Endodermal cell (in vitro differentiated cells): ENCODE data around the gene EMC10. TPM values are rescaled to one million over a fixed set of nuclear protein-coding genes. Genes with fewer than 3 reads are reported as not detected.
"Not testable (repeated sequence)": the region's sequence is repeated elsewhere in the genome, so short reads cannot be mapped to it uniquely, and the experiment has no call there.

Source experiments
- DNase-seq: peaks from one replicate; pipeline ENCODE4 v3.0.0-alpha.2; 2017
- H3K27ac ChIP-seq: 2 replicates; pipeline ENCODE4 v1.5.1; 2013; ENCODE audit warnings: mild to moderate bottlenecking, low read depth, low read length, moderate library complexity
- H3K27me3 ChIP-seq: 2 replicates; pipeline ENCODE4 v1.6.1; 2013; ENCODE audit warnings: mild to moderate bottlenecking, low read length, moderate library complexity; ENCODE audit not compliant: insufficient read depth, control insufficient read depth, poor library complexity, severe bottlenecking
- H3K36me3 ChIP-seq: 2 replicates; pipeline ENCODE4 v1.7.0; 2013; ENCODE audit warnings: mild to moderate bottlenecking, low read length, moderate library complexity; ENCODE audit not compliant: control insufficient read depth, insufficient read depth
- H3K4me1 ChIP-seq: one replicate; pipeline ENCODE4 v1.7.0; 2013; ENCODE audit warnings: low read length; ENCODE audit not compliant: control insufficient read depth, insufficient read depth
- H3K4me3 ChIP-seq: 2 replicates; pipeline ENCODE4 v1.5.1; 2013; ENCODE audit warnings: mild to moderate bottlenecking, low read length, moderate library complexity
- H3K9ac ChIP-seq: 2 replicates; pipeline ENCODE4 v1.6.1; 2013; ENCODE audit warnings: mild to moderate bottlenecking, low read length, moderate library complexity; ENCODE audit not compliant: poor library complexity, severe bottlenecking; ENCODE audit errors: extremely low read depth
- H3K9me3 ChIP-seq: 2 replicates; pipeline ENCODE4 v1.6.1; 2013; ENCODE audit warnings: mild to moderate bottlenecking, low read length, moderate library complexity; ENCODE audit not compliant: control insufficient read depth
- H3K27ac Mint-ChIP-seq: 2 replicates; pipeline ENCODE4 v1.8.0; 2020; ENCODE audit warnings: mixed read lengths
- H3K27me3 Mint-ChIP-seq: 2 replicates; pipeline ENCODE4 v1.8.0; 2021; ENCODE audit warnings: mild to moderate bottlenecking, mixed read lengths; ENCODE audit not compliant: insufficient read depth
- H3K36me3 Mint-ChIP-seq: 2 replicates; pipeline ENCODE4 v1.8.0; 2020; ENCODE audit warnings: low read depth, mixed read lengths
- H3K4me1 Mint-ChIP-seq: 2 replicates; pipeline ENCODE4 v1.8.0; 2020; ENCODE audit warnings: mixed read lengths
- H3K4me3 Mint-ChIP-seq: 2 replicates; pipeline ENCODE4 v1.8.0; 2020; ENCODE audit warnings: mild to moderate bottlenecking, moderate library complexity, mixed read lengths
- H3K9me3 Mint-ChIP-seq: 2 replicates; pipeline ENCODE4 v1.8.0; 2020; ENCODE audit warnings: mild to moderate bottlenecking, mixed read lengths
- WGBS, 2 experiments: methylation state at CpG; one replicate each; pipeline versions ENCODE4 v1.1.5 to v1.1.7; 2013; ENCODE audit warnings: missing lambda C conversion rate in 2 of 2, mixed read lengths in 1 of 2; ENCODE audit not compliant: insufficient coverage in 1 of 2, insufficient read length in 1 of 2; 5-methylcytosine and 5-hydroxymethylcytosine counted together
- total RNA-seq, 2 donors: library from RNA; stranded (reverse); fragmentation: NEBNext Ultra II Directional in 1 of 2; extraction: Animal tissue kit (Norgen Biotek cat#: 25700) in 1 of 2; gene quantifications; 2 replicates in 1 of 2; 3 replicates in 1 of 2; pipeline ENCODE4 v1.2.1, GENCODE V29; 2021
- TF ChIP-seq, protein P1 (sequence below): fragments of 200-600 bp; sonication (generic); conservative IDR thresholded peaks from 2 replicates; pipeline ENCODE4 v1.5.0; 2021; ENCODE audit warnings: antibody characterized with exemption, mild to moderate bottlenecking

EMC10 gene
- total RNA-seq, 2 donors from 2014 or later, result 119 to 123 TPM

DNA sequence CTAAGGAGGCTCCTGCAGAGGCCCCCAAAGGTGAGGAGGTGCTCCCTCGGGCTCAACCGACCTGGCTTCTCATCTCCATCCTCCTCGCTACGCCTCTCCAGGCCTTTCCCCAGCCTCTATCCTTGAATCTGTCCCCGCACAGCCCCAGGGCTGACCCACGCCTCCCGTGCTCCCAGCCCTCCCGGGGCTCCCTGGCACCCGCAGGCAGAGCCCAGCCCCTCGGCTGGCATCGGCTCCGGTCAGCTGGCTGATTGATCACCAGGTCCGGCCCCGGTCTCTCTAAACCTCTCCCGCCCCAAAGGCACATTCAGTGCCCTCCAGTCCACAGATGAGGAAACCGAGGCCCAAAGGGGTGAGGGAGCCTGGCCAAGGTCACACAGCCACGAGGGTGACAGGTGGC, 41.1 kb upstream of the EMC10 start:
- TF ChIP-seq, protein P1, sequence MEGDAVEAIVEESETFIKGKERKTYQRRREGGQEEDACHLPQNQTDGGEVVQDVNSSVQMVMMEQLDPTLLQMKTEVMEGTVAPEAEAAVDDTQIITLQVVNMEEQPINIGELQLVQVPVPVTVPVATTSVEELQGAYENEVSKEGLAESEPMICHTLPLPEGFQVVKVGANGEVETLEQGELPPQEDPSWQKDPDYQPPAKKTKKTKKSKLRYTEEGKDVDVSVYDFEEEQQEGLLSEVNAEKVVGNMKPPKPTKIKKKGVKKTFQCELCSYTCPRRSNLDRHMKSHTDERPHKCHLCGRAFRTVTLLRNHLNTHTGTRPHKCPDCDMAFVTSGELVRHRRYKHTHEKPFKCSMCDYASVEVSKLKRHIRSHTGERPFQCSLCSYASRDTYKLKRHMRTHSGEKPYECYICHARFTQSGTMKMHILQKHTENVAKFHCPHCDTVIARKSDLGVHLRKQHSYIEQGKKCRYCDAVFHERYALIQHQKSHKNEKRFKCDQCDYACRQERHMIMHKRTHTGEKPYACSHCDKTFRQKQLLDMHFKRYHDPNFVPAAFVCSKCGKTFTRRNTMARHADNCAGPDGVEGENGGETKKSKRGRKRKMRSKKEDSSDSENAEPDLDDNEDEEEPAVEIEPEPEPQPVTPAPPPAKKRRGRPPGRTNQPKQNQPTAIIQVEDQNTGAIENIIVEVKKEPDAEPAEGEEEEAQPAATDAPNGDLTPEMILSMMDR, result no peak
- H3K36me3 ChIP-seq, result no peaks in the 10 kb centered on the region
- no peak overlapping the region for H3K4me3 ChIP-seq
- H3K9ac ChIP-seq, result no peak overlapping the region
- H3K27me3 ChIP-seq, result no peaks in the 10 kb centered on the region
- Mint-ChIP-seq H3K27me3 (peaks cover 45% of the 10 kb centered on the region), H3K4me1 (peaks cover 8% of the 10 kb centered on the region), H3K36me3 (no peaks in the 10 kb centered on the region), H3K9me3 (no peaks in the 10 kb centered on the region), H3K27ac (no peak overlapping the region), H3K4me3 (no peak overlapping the region)
- peak; percentile 34 for DNase-seq
- H3K27ac ChIP-seq, result no peak overlapping the region
- H3K9me3 ChIP-seq, result no peaks in the 10 kb centered on the region
- 92 to 95% methylated on average over 7 to 17 of the region's 17 CpGs for WGBS, 2 experiments
- no peaks in the 10 kb centered on the region for H3K4me1 ChIP-seq

DNA sequence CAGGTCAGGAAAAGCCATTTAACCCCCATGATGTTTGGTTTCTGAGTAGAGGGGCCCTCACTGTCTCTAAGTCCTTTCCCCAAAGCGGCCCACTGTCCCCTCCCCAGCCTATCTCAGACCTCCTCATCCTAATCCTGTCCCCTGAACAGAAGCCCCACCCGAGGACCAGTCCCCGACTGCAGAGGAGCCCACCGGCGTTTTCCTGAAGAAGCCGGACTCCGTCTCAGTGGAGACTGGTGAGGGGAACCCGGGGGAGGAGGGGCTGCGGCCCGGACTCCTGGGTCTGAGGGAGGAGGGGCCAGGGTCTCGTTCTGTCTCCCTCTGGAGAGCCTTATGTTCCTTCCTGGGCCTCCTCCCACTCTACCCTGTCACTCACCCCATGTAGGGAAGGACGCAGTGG, 40.7 kb upstream of the EMC10 start:
- H3K27me3 Mint-ChIP-seq, result peaks cover 41% of the 10 kb centered on the region
- no peak overlapping the region for H3K27ac Mint-ChIP-seq
- Histone ChIP-seq H3K4me1 (no peaks in the 10 kb centered on the region), H3K36me3 (no peaks in the 10 kb centered on the region), H3K27ac (no peak overlapping the region), H3K4me3 (no peak overlapping the region), H3K9ac (no peak overlapping the region), H3K27me3 (no peaks in the 10 kb centered on the region), H3K9me3 (no peaks in the 10 kb centered on the region)
- TF ChIP-seq, protein P1, result no peak
- H3K36me3 Mint-ChIP-seq, result no peaks in the 10 kb centered on the region
- 87 to 91% methylated on average over 5 to 12 of the region's 12 CpGs for WGBS, 2 experiments
- peaks cover 8% of the 10 kb centered on the region for H3K4me1 Mint-ChIP-seq
- H3K9me3 Mint-ChIP-seq, result no peaks in the 10 kb centered on the region
- DNase-seq, result peak; percentile 32
- H3K4me3 Mint-ChIP-seq, result no peak overlapping the region

DNA sequence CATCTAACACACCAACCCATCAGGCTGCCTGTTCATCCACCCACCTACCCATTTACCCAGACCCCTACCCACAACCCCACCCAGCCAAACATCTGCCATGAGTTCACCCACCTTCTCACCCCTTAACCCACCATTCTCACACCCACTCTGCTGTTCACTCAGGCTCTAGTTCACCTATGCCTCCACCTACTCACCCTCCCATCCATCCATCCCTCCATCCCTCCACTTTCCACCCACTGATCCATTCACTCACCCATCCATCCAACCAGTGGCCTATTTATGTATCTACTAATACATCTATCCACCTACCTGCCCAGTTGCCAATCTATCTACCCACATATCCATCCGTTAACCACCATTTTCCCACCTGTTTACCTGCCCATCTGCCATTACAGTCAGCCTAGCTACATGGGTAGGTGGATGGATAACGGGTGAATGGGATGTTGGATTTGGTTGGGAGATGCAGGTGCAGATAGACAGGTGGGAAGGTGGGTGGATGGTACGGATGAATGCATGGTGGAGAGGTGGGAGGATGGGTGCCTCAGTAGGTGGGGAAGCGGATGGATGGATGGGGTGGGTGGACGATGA, 38.4 kb upstream of the EMC10 start:
- H3K36me3 Mint-ChIP-seq, result no peaks in the 10 kb centered on the region
- no peak for DNase-seq
- no peak overlapping the region for H3K9ac ChIP-seq
- TF ChIP-seq, protein P1, result no peak
- no peak overlapping the region for H3K4me3 ChIP-seq
- no peak overlapping the region for H3K27ac ChIP-seq
- H3K27ac Mint-ChIP-seq, result no peak overlapping the region
- no peaks in the 10 kb centered on the region for H3K4me1 Mint-ChIP-seq
- H3K27me3 ChIP-seq, result no peaks in the 10 kb centered on the region
- no peaks in the 10 kb centered on the region for H3K9me3 ChIP-seq
- no peaks in the 10 kb centered on the region for H3K4me1 ChIP-seq
- WGBS, 2 experiments, result 88 to 100% methylated on average over 3 to 5 of the region's 5 CpGs
- H3K4me3 Mint-ChIP-seq, result no peak overlapping the region
- H3K9me3 Mint-ChIP-seq, result no peaks in the 10 kb centered on the region
- peaks cover 33% of the 10 kb centered on the region for H3K27me3 Mint-ChIP-seq
- H3K36me3 ChIP-seq, result no peaks in the 10 kb centered on the region

DNA sequence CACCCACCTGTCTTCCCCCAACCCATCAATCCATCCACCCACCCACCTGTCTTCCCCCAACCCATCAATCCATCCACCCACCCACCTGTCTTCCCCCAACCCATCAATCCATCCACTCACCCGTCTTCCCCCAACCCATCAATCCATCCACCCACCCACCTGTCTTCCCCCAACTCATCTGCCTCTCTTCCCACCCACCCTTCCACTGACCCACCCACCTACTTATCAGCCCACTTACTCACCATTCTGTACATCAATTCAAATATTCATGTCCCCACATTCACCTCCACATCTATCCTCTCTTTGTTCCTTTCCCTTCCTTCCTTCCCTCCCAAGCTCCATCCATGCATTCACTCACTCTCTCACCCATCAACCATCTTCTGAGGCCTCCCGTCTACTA, 37.2 kb upstream of the EMC10 start:
- not testable (repeated sequence) for H3K4me1 Mint-ChIP-seq, H3K36me3 Mint-ChIP-seq, H3K4me1 ChIP-seq, H3K9me3 ChIP-seq, H3K9me3 Mint-ChIP-seq, H3K4me3 Mint-ChIP-seq, DNase-seq, H3K9ac ChIP-seq, H3K36me3 ChIP-seq, H3K4me3 ChIP-seq, H3K27ac Mint-ChIP-seq, H3K27ac ChIP-seq, H3K27me3 ChIP-seq
- WGBS, 2 experiments, result 80 to 97% methylated on average over 1 to 2 of the region's 2 CpGs
- peaks cover 35% of the 10 kb centered on the region for H3K27me3 Mint-ChIP-seq
